ENCODE results near the gene UBE2M. TPM values are rescaled to one million over a fixed set of nuclear protein-coding genes. Genes with fewer than 3 reads are reported as not detected.

UBE2M gene
- total and polyA plus RNA-seq, 2 experiments from 2014 or later: 8.7 to 60.3 TPM

DNA sequence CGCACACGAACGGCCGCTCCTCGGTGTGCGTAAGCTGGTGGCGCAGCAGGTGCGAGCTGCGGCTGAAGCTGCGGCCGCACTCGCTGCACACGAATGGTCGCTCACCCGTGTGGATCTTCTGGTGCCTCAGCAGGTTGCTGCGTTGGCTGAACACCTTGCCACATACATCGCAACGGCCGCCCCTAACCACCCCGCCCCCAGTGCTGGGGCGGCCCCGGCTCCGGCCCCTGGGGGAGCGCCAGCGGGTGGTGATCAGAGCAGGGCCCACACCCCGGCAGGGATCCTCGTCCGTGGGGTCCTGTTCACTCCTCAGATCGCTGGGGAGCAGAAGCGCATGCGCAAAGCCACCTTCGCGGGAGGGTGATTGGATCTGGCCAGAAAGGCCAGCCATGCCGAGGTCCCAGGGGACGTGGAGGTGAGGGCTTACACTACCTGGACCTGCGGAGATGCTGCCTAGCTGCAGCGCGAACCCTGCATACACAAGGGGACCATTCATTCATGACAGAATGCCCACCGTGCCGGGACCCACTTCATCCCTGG lies 4.7 kb upstream of the UBE2M start:
- 3 to 6% methylated on average over 24 to 35 of the region's 40 CpGs for WGBS, 2 experiments (ENCODE audit: low coverage in 1 of 2, low lambda C conversion rate in 2 of 2, missing lambda C conversion rate in 2 of 2)
- Histone ChIP-seq H3K9me2 (ENCODE audit: insufficient read depth) (no peaks in the 10 kb centered on the region), H3K79me2 (ENCODE audit: insufficient read depth) (peaks cover under 1% of the 10 kb centered on the region; the same call in 1 of the 2 replicates), H3K4me1 (ENCODE audit: insufficient read depth) (peaks cover 18% of the 10 kb centered on the region), H3K36me3 (ENCODE audit: low read depth) (no peaks in the 10 kb centered on the region; the same call in 1 of the 2 replicates), H4K20me1 (ENCODE audit: insufficient read depth) (no peaks in the 10 kb centered on the region), H3K27ac (no peak overlapping the region), H2AFZ (no peak overlapping the region), H3K4me2 (ENCODE audit: unreplicated experiment) (peak overlapping the region; percentile 75), H3K9ac (peak overlapping the region; percentile 65; the same call in 1 of the 2 replicates), H3K4me3 (peak overlapping the region; percentile 61), H3F3A (ENCODE audit: insufficient read depth) (peaks cover 34% of the 10 kb centered on the region), H3K9me3 (ENCODE audit: low read depth) (no peaks in the 10 kb centered on the region), H3K27me3 (replicated peaks; ENCODE audit: insufficient read depth) (no peaks in the 10 kb centered on the region)
- DNase-seq: peak; percentile 33
- TF ChIP-seq EZH2phosphoT487 (IDR thresholded peaks at IDR 0.05; ENCODE audit: insufficient read depth, low read depth): no peak
- TF ChIP-seq EZH2 (IDR thresholded peaks at IDR 0.05; ENCODE audit: insufficient read depth, poor library complexity, severe bottlenecking): no peak
- in situ Hi-C loops (cut with MboI): no loop called here

DNA sequence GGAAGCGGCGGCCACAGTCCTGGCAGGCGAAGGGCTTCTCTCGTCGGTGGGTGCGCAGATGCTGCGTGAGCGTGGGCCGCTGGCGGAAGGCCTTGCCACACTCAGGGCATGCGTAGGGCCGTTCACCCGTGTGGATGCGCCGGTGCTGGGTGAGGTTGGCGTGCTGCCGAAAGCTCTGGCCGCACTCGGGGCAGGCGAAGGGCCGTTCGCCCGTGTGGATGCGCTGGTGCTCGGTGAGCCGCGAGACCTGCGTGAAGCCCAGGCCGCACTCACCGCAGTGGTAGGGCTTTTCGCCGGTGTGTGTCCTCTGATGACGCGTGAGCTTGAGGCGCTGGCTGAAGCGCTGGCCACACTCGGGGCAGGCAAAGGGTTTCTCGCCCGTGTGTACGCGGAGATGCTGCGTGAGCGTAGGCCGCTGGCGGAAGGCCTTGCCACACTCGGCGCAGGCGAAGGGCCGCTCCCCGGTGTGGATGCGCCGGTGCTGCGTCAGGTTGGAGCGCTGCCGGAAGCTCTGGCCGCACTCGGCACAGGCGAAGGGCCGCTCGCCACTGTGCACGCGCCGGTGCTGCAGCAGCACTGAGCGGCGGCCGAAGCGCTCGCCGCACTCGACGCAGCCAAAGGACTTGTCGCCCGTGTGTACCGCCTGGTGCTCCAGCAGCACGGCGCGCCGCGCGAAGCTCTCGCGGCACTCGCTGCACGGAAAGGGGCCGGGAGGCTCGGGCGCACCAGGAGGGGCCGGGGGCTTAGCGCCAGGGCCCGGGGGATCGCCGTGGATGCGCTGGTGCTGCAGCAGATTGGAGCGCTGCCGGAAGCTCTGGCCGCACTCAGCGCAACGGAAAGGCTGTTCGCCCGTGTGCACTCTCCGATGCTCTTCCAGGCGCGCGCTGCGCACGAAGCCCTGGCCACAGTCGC lies 4.0 kb upstream of the UBE2M start:
- no peak for TF ChIP-seq EZH2 (IDR thresholded peaks at IDR 0.05; ENCODE audit: insufficient read depth, poor library complexity, severe bottlenecking)
- TF ChIP-seq EZH2phosphoT487 (IDR thresholded peaks at IDR 0.05; ENCODE audit: insufficient read depth, low read depth): no peak
- Histone ChIP-seq H3K9ac (peak overlapping the region; percentile 65), H3F3A (ENCODE audit: insufficient read depth) (peaks cover 34% of the 10 kb centered on the region), H3K27ac (0 out of 2 replicates have a peak overlapping the region, but pooled peaks have one; percentile 2), H3K79me2 (ENCODE audit: insufficient read depth) (peaks cover 7% of the 10 kb centered on the region), H3K4me1 (ENCODE audit: insufficient read depth) (peaks cover 18% of the 10 kb centered on the region), H3K9me2 (ENCODE audit: insufficient read depth) (no peaks in the 10 kb centered on the region), H2AFZ (peak overlapping the region; percentile 43; the same call in 1 of the 2 replicates), H3K9me3 (ENCODE audit: low read depth) (no peaks in the 10 kb centered on the region), H3K27me3 (replicated peaks; ENCODE audit: insufficient read depth) (no peaks in the 10 kb centered on the region), H3K4me2 (ENCODE audit: unreplicated experiment) (peak overlapping the region; percentile 75), H3K4me3 (peak overlapping the region; percentile 61), H4K20me1 (ENCODE audit: insufficient read depth) (no peaks in the 10 kb centered on the region), H3K36me3 (ENCODE audit: low read depth) (no peaks in the 10 kb centered on the region; the same call in 1 of the 2 replicates)
- DNase-seq: peak; percentile 74
- in situ Hi-C loops (cut with MboI): no loop called here
- 3 to 6% methylated on average over 61 to 73 of the region's 107 CpGs for WGBS, 2 experiments (ENCODE audit: low coverage in 1 of 2, low lambda C conversion rate in 2 of 2, missing lambda C conversion rate in 2 of 2)

GRCh38 chr19:58561373-58562121 lies 3.1 kb upstream of the UBE2M start:
- in situ Hi-C loops (cut with MboI): no loop called here
- Histone ChIP-seq H2AFZ (no peak overlapping the region), H3K9ac (peak overlapping the region; percentile 65), H3K4me3 (peak overlapping the region; percentile 61; the same call in 1 of the 2 replicates), H4K20me1 (ENCODE audit: insufficient read depth) (no peaks in the 10 kb centered on the region), H3K36me3 (ENCODE audit: low read depth) (no peaks in the 10 kb centered on the region; the same call in 1 of the 2 replicates), H3K4me1 (ENCODE audit: insufficient read depth) (peaks cover 18% of the 10 kb centered on the region), H3K4me2 (ENCODE audit: unreplicated experiment) (peak overlapping the region; percentile 75), H3F3A (ENCODE audit: insufficient read depth) (peaks cover 34% of the 10 kb centered on the region), H3K79me2 (ENCODE audit: insufficient read depth) (peaks cover 16% of the 10 kb centered on the region), H3K27me3 (replicated peaks; ENCODE audit: insufficient read depth) (no peaks in the 10 kb centered on the region), H3K9me2 (ENCODE audit: insufficient read depth) (no peaks in the 10 kb centered on the region), H3K9me3 (ENCODE audit: low read depth) (no peaks in the 10 kb centered on the region), H3K27ac (no peak overlapping the region)
- no peak for DNase-seq
- 28 to 30% methylated on average over 15 to 16 of the region's 16 CpGs for WGBS, 2 experiments (ENCODE audit: low coverage in 1 of 2, low lambda C conversion rate in 2 of 2, missing lambda C conversion rate in 2 of 2)
- no peak for TF ChIP-seq EZH2 (IDR thresholded peaks at IDR 0.05; ENCODE audit: insufficient read depth, poor library complexity, severe bottlenecking)
- TF ChIP-seq EZH2phosphoT487 (IDR thresholded peaks at IDR 0.05; ENCODE audit: insufficient read depth, low read depth): no peak

DNA sequence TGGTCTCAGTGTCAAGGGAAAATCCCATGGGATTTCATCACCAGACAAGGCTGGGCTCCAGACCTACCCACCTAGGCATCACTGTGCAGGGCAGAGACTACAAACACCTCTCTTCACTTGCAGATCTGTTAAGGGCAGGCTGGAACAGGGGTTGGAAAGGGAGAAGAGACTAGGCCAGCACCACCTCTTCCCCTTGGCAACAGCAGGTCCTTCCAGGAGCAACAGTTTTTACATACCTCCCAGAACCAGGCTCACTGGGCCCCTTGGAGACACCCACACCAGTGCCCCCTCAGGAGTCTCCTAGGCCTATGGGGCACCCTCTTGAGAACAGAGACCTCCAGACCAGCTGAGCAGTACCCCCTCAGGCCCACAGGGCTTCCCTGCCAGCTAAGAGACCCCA lies 2.5 kb upstream of the UBE2M start:
- in situ Hi-C loops (cut with MboI): no loop called here
- Histone ChIP-seq H3K4me2 (ENCODE audit: unreplicated experiment) (no peak overlapping the region), H3K27me3 (replicated peaks; ENCODE audit: insufficient read depth) (no peaks in the 10 kb centered on the region), H3K4me3 (no peak overlapping the region), H3F3A (ENCODE audit: insufficient read depth) (peaks cover 34% of the 10 kb centered on the region), H3K27ac (no peak overlapping the region), H3K9ac (no peak overlapping the region), H3K79me2 (ENCODE audit: insufficient read depth) (peaks cover 22% of the 10 kb centered on the region), H2AFZ (no peak overlapping the region), H3K9me3 (ENCODE audit: low read depth) (no peaks in the 10 kb centered on the region), H3K4me1 (ENCODE audit: insufficient read depth) (peaks cover 21% of the 10 kb centered on the region), H3K36me3 (ENCODE audit: low read depth) (peaks cover 3% of the 10 kb centered on the region; the same call in 1 of the 2 replicates), H4K20me1 (ENCODE audit: insufficient read depth) (no peaks in the 10 kb centered on the region), H3K9me2 (ENCODE audit: insufficient read depth) (no peaks in the 10 kb centered on the region)
- DNase-seq: no peak
- TF ChIP-seq EZH2 (IDR thresholded peaks at IDR 0.05; ENCODE audit: insufficient read depth, poor library complexity, severe bottlenecking) (no peak), EZH2phosphoT487 (IDR thresholded peaks at IDR 0.05; ENCODE audit: insufficient read depth, low read depth) (no peak)

Measured in GM23248 (cell line).